GM12891 (cell line): ENCODE measurements around the gene MYEOV.

Experiments
- POLR2A ChIP-seq: IDR thresholded peaks from 2 replicates; pipeline ENCODE4 v1.6.1; 2011; ENCODE audit warnings: low read depth, low read length, control low read depth
- SPI1 ChIP-seq: IDR thresholded peaks from 2 replicates; pipeline ENCODE4 v1.6.1; 2011; ENCODE audit warnings: low read depth, low read length, control low read depth
- TAF1 ChIP-seq: IDR thresholded peaks from 2 replicates; pipeline ENCODE4 v1.6.1; 2011; ENCODE audit warnings: low read depth, low read length, control low read depth

DNA sequence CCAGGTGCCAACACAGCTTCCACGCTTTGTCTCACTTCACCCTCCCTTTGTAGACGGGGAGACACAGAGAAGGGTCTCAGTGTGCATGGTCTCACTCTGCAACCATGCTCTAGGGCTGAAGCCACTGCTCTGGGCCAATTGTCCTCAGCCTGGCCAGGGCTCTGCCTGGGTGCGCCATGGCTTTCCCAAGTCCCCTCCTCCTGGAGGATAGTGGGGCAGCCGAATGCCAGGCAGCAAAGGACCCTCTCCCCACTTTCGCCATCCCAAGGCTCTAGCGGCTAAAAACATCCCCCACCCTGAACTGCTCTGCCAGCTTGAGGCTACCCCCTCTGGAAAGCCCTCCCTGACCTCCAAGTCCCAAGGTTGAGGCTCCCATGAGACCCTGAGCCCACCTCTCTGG is 20.4 kb upstream of the MYEOV start:
- TF ChIP-seq POLR2A (no peak), SPI1 (no peak), TAF1 (no peak)
